Left lung (tissue), 10 donors: ENCODE data around the gene PRPH. TPM values are rescaled to one million over a fixed set of nuclear protein-coding genes. Genes with fewer than 3 reads are reported as not detected.
"Not testable (repeated sequence)": the region's sequence is repeated elsewhere in the genome, so short reads cannot be mapped to it uniquely, and the experiment has no call there.

Experiments used
- ATAC-seq: fragments of 200-7000 bp; cut with Tn5 transposase; one replicate; pipeline ENCODE4 v1.9.1; 2020; ENCODE audit warnings: moderate library complexity
- DNase-seq, 4 donors: peaks; one replicate each; pipeline ENCODE4 v3.0.0-alpha.2; 2013 to 2020
- H3K27ac ChIP-seq, 2 donors: fragments of 200-600 bp; sonication (generic) in 1 of 2; one replicate each; pipeline versions ENCODE4 v1.5.0 to v1.8.0; 2020 to 2021
- H3K27me3 ChIP-seq, 2 donors: fragments of 200-600 bp; sonication (generic) in 1 of 2; one replicate each; pipeline versions ENCODE4 v1.5.0 to v1.8.0; 2020 to 2021
- H3K36me3 ChIP-seq, 2 donors: fragments of 200-600 bp; sonication (generic) in 1 of 2; one replicate each; pipeline versions ENCODE4 v1.5.0 to v1.8.0; 2020 to 2021
- H3K4me1 ChIP-seq, 2 donors: fragments of 200-600 bp; one replicate each; pipeline ENCODE4 v1.8.0; 2021
- H3K4me3 ChIP-seq, 2 donors: fragments of 200-600 bp; sonication (generic) in 1 of 2; one replicate each; pipeline versions ENCODE4 v1.5.0 to v1.8.0; 2020 to 2021; ENCODE audit warnings: mild to moderate bottlenecking in 1 of 2
- H3K9me3 ChIP-seq, 2 donors: fragments of 200-600 bp; sonication (generic) in 1 of 2; one replicate each; pipeline versions ENCODE4 v1.5.0 to v1.8.0; 2020 to 2021
- intact Hi-C, 2 donors: fragments of 100-400 bp; cut with DNase I; formaldehyde crosslinking; loops; one replicate each; pipeline versions ENCODE4 v1.11.2 to v1.14.2; 2022
- polyA plus RNA-seq, 6 donors: library from polyadenylated mRNA; unstranded; fragments of 120-200 nt; gene quantifications; one replicate each; pipeline ENCODE4 v1.2.1, GENCODE V29; 2013; ENCODE audit not compliant: insufficient read length in 6 of 6
- total RNA-seq, 2 donors: library from RNA; stranded (reverse); fragmentation: NEBNext Ultra II Directional; extraction: Animal tissue kit (Norgen Biotek cat#: 25700); gene quantifications; one replicate each; pipeline ENCODE4 v1.2.1, GENCODE V29; 2021
- TF ChIP-seq, protein P1 (sequence below), 2 donors: fragments of 200-600 bp; sonication (generic) in 1 of 2; IDR thresholded peaks; one replicate each; pipeline versions ENCODE4 v1.5.0 to v1.8.0; 2021; ENCODE audit warnings: antibody characterized with exemption in 2 of 2
- donor health status: DM: no; HTN: yes; CAD: no.
- donor health status: DM: no; HTN: no; CAD: no.

Gene PRPH
- total and polyA plus RNA-seq, 8 donors: 0.26 to 2.4 (median 1.7) TPM; not detected in 1

DNA sequence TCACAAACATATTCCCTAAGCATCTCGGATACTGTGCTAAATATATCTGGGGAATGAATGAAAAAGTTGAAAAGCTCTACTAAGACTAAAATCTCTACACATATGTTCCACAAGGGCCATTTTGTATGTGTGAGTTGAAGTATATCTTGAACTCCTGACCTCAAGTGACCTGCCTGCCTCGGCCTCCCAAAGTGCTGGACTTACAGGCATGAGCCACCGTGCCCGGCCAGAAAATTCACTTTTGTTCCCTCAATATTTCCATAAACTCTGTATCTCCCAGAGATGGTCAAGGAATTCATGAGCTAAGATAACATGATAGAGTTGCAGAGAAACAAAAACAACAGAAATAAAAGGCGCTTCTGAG, 31.6 kb upstream of the PRPH start:
- DNase-seq: no peak
- no peaks in the 10 kb centered on the region for H3K9me3 ChIP-seq
- no peaks in the 10 kb centered on the region for H3K27me3 ChIP-seq
- peak overlapping the region in 1 of 2 donors; percentile 90 for H3K4me3 ChIP-seq
- intact Hi-C loops: no loop called here
- no peak overlapping the region for H3K27ac ChIP-seq
- ATAC-seq: no peak
- peaks cover 33 to 54% of the 10 kb centered on the region in 2 donors for H3K4me1 ChIP-seq
- peaks cover 0 to 17% of the 10 kb centered on the region in 2 donors for H3K36me3 ChIP-seq
- TF ChIP-seq, protein P1, sequence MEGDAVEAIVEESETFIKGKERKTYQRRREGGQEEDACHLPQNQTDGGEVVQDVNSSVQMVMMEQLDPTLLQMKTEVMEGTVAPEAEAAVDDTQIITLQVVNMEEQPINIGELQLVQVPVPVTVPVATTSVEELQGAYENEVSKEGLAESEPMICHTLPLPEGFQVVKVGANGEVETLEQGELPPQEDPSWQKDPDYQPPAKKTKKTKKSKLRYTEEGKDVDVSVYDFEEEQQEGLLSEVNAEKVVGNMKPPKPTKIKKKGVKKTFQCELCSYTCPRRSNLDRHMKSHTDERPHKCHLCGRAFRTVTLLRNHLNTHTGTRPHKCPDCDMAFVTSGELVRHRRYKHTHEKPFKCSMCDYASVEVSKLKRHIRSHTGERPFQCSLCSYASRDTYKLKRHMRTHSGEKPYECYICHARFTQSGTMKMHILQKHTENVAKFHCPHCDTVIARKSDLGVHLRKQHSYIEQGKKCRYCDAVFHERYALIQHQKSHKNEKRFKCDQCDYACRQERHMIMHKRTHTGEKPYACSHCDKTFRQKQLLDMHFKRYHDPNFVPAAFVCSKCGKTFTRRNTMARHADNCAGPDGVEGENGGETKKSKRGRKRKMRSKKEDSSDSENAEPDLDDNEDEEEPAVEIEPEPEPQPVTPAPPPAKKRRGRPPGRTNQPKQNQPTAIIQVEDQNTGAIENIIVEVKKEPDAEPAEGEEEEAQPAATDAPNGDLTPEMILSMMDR (IDR thresholded peaks at IDR 0.05): no peak

DNA sequence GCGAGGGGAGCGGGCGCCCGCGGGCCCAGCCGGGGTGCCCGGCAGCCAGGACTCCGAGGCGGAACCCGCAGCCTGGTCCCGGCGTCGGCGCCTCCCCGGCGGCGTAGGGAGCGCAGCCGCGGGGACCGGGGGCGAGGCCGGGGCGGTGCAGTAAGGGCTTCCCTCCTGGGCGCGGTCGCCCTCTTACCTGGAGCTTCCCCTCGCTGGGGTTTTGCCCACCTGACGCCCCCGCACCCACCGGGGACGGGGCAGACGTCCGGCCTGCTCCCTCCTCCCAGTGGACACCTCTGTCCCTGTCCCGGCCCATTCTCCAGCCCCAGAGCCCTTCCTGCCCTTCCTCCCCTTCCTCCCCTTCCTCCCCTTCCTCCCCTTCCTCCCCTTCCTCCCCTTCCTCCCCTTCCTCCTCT, 30.5 kb upstream of the PRPH start:
- no peaks in the 10 kb centered on the region for H3K9me3 ChIP-seq
- H3K4me3 ChIP-seq: peak overlapping the region; percentile 90 to 94
- TF ChIP-seq, protein P1 (IDR thresholded peaks at IDR 0.05): no peak
- H3K4me1 ChIP-seq: peaks cover 39 to 64% of the 10 kb centered on the region in 2 donors
- H3K27me3 ChIP-seq: no peaks in the 10 kb centered on the region
- peak in 1 of 4 donors; percentile 90 for DNase-seq
- peak overlapping the region; percentile 91 to 99 for H3K27ac ChIP-seq
- peaks cover 0 to 23% of the 10 kb centered on the region in 2 donors for H3K36me3 ChIP-seq
- intact Hi-C loops: no loop called here
- ATAC-seq: peak; percentile 54

DNA sequence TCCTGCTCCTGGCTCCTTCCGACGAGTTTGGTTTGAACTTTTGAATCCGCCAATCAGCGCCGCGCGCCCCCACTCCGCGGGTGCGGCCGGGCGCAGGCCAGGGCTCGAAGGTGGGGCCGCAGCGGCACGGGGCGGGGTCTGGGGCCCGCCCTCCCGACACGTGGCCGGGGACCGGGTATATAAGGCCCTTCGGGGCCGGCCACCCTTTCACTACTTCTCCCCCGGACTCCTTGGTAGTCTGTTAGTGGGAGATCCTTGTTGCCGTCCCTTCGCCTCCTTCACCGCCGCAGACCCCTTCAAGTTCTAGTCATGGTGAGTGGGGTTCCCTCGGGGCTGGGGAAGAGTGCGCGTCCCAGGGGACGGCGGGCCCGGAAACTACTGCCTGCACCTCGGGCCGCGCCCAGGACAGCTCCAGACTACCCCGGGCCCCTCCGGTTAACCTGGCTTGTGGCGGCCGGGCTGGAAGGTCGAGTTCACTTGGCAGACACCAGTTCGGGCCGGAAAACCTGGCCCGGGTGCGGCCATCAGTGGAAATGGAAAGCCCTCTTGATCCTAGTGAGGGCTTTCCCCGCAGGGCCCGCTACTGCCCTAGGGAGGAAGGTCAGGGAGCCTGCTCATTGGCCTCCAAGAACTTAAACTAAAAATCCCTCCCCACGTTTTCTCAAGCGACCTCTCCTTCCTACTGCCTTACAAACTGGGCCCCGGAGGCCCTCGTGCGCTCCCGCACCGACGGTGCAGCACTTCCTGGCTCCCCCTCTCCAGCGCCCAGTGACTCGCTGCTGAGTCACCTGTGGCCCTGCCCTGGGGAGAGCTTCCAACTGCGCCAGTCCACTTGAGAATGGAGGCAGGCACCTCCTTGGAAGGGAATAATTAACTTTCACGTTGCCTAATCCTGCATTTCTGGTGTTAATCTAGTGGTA, 29.8 kb upstream of the PRPH start, which contains the start of gene TUBA1C:
TSS of gene TUBA1C (plus strand) at position 210 of the 920 bp plus-strand sequence. CDS start at position 310, 100 bp downstream.
- intact Hi-C loops: no loop called here
- Histone ChIP-seq H3K9me3 (no peaks in the 10 kb centered on the region), H3K36me3 (peaks cover 0 to 30% of the 10 kb centered on the region in 2 donors), H3K27ac (peak within 1 kb of the TSS; percentile 98 to 99), H3K4me3 (peak within 1 kb of the TSS; percentile 90 to 94), H3K27me3 (no peaks in the 10 kb centered on the region), H3K4me1 (peaks cover 32 to 68% of the 10 kb centered on the region in 2 donors)
- TF ChIP-seq, protein P1 (IDR thresholded peaks at IDR 0.05): no peak
- DNase-seq (peak; percentile 90 to 98 (median 96)), ATAC-seq (peak; percentile 93)

DNA sequence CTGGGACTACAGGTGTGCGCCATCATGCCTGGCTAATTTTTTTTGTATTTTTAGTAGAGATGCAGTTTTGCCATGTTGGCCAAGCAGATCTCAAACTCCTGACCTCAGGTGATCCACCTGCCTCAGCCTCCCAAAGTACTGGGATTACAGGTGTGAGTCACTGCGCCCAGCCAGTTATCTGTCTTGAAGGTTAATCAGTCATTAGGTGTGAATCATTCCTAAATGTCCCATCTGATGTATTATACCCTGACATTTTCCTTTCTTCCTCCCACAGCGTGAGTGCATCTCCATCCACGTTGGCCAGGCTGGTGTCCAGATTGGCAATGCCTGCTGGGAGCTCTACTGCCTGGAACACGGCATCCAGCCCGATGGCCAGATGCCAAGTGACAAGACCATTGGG, 25.8 kb upstream of the PRPH start:
- H3K4me3 ChIP-seq: peak overlapping the region in 1 of 2 donors; percentile 12
- H3K27ac ChIP-seq: peak overlapping the region; percentile 62 to 69
- H3K9me3 ChIP-seq, ATAC-seq, DNase-seq, intact Hi-C loops, H3K27me3 ChIP-seq: not testable (repeated sequence)
- peaks cover 26 to 47% of the 10 kb centered on the region in 2 donors for H3K4me1 ChIP-seq
- peaks cover 0 to 68% of the 10 kb centered on the region in 2 donors for H3K36me3 ChIP-seq

DNA sequence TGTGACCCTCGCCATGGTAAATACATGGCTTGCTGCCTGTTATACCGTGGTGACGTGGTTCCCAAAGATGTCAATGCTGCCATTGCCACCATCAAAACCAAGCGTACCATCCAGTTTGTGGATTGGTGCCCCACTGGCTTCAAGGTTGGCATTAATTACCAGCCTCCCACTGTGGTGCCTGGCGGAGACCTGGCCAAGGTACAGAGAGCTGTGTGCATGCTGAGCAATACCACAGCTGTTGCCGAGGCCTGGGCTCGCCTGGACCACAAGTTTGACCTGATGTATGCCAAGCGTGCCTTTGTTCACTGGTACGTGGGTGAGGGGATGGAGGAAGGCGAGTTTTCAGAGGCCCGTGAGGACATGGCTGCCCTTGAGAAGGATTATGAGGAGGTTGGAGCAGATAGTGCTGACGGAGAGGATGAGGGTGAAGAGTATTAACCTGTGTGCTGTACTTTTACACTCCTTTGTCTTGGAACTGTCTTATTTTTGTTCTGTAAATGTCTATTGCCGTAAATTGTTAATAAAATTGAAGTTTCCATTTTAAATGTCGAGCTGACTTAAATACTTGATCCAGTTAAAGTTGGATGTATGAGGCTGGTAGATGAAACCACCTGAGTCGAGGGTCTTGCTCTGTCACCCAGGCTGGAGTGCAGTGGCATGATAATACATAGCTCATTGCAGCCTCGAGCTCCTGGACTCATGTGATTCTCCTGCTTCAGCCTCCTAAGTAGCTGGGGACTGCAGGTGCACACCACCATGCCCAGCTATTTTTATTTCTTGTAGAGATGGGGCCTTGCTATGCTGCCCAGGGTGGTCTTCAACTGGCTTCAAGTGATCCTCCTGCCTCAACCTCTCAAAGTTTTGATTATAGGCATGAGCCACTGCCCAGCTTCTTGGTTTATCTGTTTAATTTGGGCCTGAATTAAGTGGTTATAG, 21.9 kb upstream of the PRPH start:
- peaks cover 5 to 20% of the 10 kb centered on the region in 2 donors for H3K4me1 ChIP-seq
- ATAC-seq: no peak
- H3K4me3 ChIP-seq: no peak overlapping the region
- intact Hi-C loops: no loop called here
- H3K27me3 ChIP-seq: no peaks in the 10 kb centered on the region
- H3K36me3 ChIP-seq: peaks cover 0 to 64% of the 10 kb centered on the region in 2 donors
- no peak for DNase-seq
- H3K27ac ChIP-seq: no peak overlapping the region
- no peaks in the 10 kb centered on the region for H3K9me3 ChIP-seq
- TF ChIP-seq, protein P1 (IDR thresholded peaks at IDR 0.05): no peak
